Mesenteric fat pad (tissue), 1 donor: Measurements from ENCODE around the gene FAM50B. TPM values are rescaled to one million over a fixed set of nuclear protein-coding genes. Genes with fewer than 3 reads are reported as not detected.
A peak's percentile ranks its signal among the peaks of the same experiment; 100 is the strongest.

Experiments
- DNase-seq: peaks from one replicate; pipeline ENCODE4 v3.0.0-alpha.2; 2020; ENCODE audit warnings: low spot score
- long read RNA-seq: library from polyadenylated mRNA; unstranded; transcript quantifications from one replicate; pipeline ENCODE4 v2.0.0, GENCODE V29; 2020
- total RNA-seq: library from RNA; stranded (reverse); fragmentation: NEBNext Ultra II Directional; extraction: Animal tissue kit (Norgen Biotek cat#: 25700); gene quantifications from one replicate; pipeline ENCODE4 v1.2.1, GENCODE V29; 2021
- donor health status: DM: yes; HTN: yes; CAD: no.

Gene FAM50B, protein sequence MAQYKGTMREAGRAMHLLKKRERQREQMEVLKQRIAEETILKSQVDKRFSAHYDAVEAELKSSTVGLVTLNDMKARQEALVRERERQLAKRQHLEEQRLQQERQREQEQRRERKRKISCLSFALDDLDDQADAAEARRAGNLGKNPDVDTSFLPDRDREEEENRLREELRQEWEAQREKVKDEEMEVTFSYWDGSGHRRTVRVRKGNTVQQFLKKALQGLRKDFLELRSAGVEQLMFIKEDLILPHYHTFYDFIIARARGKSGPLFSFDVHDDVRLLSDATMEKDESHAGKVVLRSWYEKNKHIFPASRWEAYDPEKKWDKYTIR
- 6.1 TPM for total RNA-seq
- long read RNA-seq, transcript FAM50B-203 (2 exons, 1,643 nt): major isoform, 53 of 82 reads
- long read RNA-seq, transcript FAM50B-202 (1 exons, 1,935 nt): minor isoform, 28 of 82 reads
- long read RNA-seq, partial matches to known transcripts: 0 of 82 reads
- long read RNA-seq, other reads (novel, unspliced or antisense): 1 of 82 reads

DNA sequence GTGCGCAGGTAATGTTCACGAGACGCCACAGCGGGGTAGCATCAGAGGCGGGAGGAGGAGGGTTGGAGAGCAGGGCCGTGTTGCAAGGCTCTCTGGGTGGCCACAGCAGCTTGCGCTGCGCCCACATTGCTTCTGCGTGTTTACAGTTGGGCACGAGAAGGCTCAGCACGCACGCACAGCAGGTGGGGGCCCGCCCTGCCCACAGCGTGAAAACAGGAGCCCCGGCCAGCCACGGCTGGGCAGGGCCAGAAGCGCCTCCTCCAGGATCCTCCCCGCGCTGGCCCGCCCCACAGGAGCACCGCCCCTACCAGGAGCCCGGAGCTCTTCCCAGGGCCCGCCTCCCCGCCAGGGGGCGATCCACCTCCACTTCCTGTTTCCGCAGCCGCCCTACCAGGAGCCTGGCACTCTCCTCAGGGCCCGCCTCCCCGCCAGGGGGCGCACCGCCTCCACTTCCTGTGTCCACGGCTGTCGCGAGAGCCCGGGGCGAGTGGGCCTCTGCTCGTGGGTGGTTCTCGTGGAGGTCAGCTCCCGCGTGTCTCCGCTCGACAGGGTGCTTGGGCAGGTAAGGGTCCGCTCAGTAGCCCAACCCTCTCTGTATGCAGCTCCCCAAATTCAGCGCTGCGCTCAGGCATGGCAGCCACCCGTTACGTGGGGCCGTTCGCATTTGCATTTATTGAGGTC, at the start of gene FAM50B:
Gene FAM50B (plus strand): TSS at position 449 of the 681 bp plus-strand sequence. CDS start 439 bp downstream, outside the sequence.
- DNase-seq: peak; percentile 97

DNA sequence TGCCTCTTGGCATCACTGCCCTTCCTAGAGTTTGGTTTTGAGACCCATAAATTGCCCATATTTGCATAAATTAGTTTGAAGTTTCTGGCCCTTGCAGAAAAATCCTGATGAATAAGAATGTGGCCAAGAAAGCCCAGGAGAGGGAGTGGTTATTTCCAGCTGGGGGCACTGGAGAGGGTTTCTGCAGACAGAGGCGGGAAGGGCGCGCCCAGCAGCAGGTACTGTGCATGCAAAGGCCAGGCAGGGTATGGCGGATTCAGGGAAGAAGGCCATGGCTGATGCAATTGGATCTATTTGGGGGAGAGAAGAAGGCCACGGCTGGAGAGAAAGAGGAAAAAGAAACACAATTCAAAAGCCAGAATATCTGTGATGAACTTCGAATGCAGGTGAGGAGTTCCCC, 49.5 kb upstream of the FAM50B start:
- no peak for DNase-seq

DNA sequence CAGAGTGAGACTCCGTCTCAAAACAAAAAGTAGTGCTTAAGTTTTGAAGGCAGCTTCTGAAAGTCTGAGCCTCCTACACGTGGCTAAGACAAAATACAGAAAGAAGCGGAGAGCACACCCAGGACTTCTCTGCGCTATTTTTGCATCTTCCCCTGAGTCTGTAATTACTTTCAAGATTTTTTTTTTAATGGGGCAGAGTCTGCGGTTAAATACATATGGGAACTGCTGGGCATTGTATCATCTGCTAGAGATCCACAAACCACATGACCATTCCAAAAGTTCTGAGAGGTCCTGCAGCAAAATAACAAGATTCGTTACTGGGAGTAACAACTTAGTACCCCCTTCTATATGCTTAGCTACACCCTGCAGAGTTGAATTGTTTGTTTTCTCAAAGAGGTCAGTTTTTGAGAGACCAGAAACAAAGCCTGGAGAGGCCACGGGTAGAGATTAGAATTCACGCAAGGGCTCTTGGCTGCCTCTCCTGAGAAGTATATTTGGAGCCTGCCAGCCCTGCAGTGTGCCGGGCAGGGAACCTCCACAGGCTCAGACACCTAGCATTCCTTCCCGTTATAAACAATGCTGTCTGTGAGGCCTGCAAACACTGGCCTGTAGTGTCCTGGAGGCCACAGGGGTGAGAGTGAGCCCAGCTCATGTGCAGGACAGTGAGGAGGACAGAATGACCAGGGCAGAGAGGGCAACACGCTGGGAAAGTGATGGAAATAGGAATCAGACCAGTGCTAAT, 48.2 kb upstream of the FAM50B start:
- DNase-seq: no peak

DNA sequence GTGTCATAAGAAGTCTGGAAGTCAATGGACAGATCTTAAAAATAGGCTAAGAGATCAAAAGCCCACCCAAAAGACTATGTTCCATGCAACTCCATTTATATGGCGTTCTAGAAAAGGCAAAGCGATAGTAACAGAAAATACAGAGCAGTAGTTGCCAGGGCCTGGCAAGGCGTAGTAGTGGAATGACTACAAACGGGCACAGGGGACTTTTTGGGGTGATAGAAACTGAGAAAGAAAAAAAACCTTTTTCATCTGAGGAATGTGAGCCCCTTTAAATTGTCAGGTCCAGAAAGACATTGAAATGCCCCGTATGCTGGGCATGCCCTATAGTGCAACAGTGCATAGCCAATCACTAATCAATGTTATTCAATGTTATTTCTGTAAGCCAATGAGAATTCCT, 47.2 kb upstream of the FAM50B start:
- no peak for DNase-seq

DNA sequence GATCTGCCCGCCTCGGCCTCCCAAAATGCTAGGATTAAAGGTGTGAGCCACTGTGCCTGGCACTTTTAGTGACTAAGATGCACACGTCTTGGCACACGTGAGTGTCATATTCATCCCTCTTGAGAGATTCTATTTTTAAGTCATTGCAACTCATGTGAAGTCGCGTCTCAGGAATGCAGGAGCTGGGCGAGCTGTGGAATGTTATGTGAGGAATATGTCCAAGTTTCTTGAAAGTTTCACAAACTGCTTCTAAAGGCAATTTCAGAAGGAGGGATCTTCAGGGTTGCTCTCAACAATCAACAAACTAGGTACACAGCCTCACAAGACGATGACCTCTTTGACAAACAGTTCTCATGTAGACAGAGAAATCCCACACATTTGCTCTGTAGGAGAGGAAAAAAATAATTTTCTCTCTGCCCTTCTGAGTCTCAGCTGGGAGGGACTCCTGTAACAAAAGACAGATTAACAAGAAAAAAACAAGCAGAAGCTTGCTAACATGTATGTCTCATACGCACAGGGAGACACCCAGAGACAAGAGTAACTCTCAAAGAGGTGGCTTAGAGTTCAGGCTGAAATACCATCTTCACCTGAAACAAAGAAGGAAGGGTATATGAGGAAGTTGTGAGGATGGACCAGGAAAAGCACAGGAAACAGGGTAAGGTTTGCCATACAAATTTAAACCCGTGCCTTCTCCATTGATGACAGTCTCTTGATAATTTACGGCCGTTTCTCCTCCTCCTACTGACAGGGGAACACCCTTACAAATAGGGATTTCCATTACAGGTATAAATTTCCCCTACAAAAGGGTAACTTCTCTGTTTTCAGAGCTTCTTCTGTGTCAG, 45.3 kb upstream of the FAM50B start:
- no peak for DNase-seq

DNA sequence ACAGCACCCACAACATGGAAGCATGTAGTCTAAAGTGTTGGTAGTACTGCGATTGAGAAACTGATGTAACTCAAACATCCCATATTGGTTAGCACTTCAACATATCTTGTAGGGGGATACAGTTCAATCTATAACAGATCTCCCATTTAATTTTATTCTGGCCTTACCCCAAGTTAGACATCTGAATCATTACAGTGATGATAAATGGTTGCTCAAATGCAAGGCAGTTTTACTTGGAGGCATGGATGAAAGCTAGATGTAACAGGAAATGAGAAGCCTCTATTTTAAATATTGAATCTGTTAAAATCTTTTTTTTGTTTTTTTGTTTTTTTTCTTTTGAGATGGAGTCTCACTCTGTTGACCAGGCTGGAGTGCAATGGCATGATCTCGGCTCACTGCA, 44.2 kb upstream of the FAM50B start:
- DNase-seq: no peak

DNA sequence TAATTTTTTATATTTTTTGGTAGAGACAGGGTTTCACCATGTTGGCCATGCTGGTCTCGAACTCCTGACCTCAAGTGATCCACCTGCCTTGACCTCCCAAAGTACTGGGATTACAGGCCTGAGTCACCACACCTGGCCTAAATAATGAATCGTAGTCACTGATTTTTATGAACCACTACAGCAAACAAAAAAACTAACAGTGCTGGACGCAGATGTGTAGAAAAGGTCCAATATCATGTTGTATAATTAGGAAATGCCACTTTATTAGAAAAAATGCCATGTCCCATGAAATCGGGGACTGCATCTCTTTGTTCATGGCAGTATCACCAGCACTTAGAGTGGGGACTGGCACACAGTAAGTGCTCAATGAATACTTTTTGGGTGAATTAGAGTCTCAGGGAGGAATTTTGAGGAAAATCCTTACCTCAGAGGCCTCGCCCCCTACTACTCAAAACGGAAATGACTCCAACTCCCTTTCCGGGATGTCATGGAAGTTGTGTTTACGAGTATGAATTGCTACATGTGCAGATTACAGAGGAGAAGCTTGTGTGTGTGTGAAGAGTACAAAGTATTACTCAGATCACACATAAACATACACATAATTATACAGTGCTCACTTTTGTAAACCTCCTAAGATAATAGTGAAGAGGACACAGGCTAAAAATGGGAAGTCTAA, 43.6 kb upstream of the FAM50B start:
- no peak for DNase-seq

DNA sequence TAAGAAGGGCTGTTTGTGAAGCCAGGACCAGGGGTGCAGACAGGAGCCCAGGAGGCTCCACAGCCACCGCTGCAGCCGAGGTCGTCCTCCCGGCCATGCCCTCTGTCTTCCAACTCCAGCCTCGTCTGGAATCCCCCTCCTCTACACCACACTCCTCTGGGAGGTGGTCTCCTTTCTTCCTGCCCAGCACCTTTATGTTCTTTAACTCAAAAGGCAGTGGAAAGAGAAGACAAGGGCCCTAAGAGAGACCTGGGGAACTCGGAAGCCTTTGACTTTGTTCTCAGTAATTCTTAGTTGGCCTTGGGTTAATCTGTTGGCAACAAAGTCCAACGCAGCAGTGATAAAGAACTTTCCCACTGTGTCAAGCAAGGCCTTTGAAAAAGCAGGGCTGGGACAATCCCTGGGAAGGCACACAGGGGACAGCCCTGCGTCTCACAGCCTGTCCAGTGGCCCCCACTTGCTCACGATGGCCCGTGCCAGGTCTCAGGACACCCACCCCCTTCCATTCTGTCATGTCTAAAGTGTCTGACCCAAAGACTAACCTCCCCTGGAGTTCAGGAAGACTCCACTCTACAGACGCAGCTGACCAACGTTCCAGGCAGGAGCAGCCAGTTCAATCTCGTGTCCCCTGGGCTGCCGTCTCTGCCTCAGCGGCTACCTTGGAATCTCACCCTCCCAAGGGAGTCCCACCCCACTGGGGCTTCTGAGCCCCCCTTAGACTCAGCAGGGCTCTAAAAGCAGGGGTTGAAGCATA, 42.8 kb upstream of the FAM50B start:
- no peak for DNase-seq

DNA sequence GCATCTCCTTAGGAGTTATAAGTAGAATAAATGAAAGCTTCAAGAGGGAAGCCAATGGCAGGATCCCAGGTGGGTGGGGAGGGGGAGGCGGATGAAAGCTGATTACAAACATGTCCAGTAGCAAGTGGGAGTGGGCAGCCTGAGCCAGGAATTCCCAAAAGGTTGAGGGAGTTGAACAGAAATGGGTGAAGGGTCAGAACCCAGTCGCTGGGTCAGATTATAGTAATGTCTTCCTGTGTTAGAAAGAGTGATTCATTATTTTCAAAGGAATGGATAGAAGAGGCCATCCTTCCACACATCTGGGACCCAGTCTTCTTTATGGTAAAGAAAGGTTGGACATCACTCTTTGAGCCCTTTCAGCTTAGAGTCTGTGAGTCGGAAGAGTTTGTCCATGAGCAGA, 41.0 kb upstream of the FAM50B start:
- no peak for DNase-seq

DNA sequence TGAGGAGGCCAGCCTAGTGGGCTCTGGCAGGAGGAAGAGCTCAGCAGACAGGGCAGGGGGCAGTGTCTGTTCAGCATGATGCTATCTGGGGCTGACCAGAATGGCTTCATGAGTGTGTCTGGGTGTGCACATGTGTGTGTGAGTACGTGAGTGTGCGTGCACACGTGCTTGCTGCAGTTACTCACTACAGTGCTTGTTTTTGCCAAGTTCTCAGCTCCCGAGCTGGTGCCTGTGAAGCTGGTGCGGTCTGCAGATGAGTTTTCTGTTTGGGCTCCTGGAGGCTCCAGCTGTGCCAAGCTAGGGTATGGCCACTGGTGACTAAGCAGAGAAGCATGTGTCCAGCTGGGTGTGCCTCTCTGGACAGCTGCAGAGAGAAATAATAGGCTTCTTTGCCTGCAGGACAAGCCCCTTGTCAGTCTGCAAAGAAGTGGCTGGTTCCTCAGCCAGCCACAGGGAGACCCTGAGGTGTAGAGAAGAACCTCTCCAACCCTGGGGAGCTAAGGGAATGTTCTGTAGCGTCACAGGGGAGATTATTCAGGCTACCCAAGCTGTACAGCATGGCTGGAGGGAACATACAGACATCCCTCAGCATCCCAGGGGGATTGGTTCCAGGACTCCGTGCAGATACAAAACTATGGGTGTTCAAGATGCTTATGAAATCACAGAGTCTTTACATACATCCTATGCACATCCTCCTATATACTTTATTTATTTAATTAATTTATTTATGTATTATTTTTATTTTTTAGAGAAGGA, 40.2 kb upstream of the FAM50B start:
- DNase-seq: no peak

DNA sequence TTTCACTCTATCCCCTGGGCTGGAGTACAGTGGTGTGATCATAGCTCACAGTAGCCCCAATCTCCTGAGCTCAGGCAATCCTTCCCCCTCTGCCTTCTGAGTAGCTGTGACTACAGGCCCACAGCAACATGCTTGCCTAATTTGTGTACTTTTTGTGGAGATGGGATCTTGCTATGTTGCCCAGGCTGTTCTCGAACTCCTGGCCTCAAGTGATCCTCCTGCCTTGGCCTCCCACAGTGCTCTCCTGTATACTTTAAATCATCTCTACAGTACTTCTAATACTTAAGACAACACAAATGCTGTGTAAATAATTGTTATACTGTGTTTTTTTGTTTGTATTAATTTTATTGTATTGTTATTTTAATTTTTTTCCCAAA, 39.7 kb upstream of the FAM50B start:
- no peak for DNase-seq

DNA sequence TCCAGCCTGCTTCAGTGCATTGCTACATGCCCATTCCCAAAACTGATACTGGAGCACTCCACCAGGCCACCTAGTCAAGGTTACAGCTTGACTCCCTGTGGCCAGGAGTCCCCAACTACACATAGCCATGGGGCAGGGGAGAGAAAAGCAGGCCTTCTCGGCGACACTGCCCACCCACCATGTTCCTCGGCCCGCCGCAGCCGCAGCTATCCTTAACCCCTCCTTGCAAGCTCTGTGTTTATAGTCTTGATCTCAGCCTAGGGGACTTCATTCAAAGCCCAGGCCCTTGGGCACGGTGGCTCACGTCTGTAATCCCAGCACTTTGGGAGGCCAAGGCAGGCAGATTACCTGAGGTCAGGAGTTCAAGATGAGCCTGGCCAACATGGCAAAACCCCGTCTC, 39.2 kb upstream of the FAM50B start:
- DNase-seq: no peak

DNA sequence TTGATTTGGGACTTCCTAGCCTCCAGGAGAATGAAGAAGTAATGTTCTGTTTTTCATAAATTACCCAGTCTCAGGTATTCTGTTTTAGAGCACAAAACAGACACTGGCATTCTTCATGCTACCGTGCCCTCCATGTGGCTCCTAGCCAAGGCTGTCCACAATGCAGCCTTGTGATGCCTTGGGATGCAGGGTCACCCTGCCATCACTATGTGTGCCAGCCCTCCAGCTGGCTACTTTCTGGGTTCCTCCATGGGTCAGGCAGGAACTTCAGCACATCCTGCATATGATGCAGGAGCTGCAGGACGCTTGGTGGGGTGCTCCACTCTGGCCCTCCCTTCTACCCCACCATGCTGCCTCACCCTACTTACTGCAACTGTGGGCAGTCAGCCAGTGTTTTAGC, 38.0 kb upstream of the FAM50B start:
- DNase-seq: no peak

DNA sequence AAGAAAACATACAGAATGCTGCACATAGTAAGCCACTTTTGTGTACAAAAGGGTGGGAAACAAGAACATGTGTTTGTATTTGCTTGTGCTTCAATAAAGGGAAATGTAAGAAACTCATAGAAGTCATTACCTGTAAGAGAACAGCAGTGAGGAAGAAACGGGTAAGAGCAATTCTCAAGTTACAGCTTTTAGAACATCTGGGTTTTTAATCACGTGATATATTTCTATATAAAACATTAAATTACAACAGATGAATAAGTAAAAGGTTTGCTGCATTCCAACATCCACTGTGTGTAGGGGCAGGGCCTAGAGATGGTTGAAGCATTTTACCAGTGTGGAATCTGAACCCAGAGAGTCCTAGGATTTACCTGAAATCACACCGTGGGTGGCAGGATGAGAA, 36.6 kb upstream of the FAM50B start:
- no peak for DNase-seq

DNA sequence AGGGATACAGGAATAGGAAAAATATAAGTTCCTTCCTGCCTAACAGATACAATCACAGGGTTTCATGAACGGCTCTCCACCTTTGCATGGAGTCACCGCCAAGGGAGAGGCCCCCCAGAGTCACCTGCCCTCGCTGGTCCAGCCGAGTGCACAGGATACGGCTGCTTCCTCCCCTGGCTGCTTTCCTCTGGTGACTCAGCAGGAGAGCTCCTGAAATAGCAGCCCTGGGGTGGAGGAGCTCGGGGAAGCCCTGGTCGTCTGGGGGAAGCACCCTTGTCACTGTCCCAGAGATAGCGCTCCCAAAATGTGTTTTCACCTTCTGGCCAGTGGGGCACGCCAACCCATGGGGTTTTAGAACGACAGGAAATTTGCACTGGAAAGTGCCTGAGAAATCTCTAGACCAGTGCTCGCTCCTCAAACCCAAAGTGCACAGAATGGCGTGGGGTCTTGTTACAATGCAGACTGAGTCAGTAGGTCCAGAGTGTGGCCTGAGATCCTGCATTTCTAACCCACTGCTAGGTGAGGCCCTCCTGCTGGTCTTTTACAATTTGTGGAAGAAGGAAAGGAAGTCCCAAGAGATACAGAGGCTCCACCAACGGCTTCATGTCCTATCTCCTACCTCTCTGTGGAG, 35.9 kb upstream of the FAM50B start:
- no peak for DNase-seq

DNA sequence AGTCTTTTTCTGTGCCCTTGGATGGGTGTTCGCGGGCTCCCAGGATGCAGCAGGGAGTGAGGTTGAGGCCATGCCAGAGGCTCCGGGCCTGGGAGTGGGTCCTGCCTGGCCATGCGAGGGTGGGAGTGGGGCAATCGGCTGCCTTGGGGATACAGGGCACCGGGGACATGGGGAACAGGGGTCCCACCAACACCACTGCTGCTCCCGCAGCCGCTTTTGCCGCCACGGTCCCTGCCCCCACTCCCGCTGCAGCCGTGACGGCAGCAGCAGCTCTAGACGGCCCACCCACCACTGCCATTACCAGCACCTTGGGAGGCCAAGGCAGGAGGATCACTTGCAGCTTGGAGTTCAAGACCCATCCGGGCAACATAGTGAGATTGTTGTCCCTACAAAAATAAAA, 35.3 kb upstream of the FAM50B start:
- no peak for DNase-seq

DNA sequence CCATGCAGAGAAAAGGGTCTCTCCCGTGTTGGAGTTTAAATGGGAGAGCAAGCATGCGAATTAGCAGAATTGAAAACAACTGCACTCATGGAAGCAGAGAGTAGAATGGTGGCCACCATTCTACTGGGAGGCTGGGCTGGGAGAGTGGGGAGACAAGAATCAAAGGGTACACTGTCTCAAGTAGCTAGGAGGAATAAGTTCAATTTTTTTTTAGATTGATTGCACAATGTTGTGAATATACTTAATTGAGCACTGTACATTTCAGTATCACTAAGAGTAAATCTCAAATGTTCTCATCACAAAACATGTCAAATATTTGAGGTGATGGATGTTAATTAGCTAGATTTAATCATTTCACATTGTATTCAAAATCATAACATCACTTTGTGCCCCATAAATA, 34.6 kb upstream of the FAM50B start:
- DNase-seq: no peak

DNA sequence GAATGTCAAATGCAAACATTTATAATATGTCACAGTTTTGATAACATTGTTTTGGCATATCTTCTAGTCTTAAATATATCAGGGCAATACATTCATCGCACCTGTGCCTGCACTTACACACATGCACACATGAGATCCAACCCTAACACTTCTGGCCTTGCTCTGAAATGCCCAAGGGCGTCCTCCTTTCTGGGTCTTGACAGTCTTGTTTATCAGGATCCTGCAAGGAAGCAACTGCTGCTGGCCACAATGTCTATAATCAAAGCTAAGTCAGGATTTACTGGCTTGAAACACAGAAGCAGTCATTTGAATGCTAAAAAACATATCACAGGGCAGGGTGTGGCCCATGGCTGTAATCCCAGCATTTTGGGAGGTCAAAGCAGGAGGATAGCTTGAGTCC, 32.9 kb upstream of the FAM50B start:
- no peak for DNase-seq
